ENCODE data around the gene SCYL1.

Gene SCYL1

DNA sequence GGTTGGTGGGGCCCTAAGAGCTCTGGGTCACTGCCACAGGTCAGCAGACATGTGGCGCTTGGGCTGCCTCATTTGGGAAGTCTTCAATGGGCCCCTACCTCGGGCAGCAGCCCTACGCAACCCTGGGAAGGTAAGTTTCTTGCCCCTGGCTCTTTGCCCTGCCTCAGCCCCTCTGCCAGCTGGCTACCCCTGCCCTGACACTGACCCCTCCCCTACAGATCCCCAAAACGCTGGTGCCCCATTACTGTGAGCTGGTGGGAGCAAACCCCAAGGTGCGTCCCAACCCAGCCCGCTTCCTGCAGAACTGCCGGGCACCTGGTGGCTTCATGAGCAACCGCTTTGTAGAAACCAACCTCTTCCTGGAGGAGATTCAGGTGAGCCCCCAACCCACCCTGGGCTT, 1.9 kb downstream of the SCYL1 start:
- ChIA-PET POLR2A (no interaction called here), CTCF (interaction anchor here (1.1 to 8.5 kb wide), 2 partner anchors 15 to 265 kb away, joined by 3 to 77 read pairs; partner anchors contain the start of gene POLA2)
- TF ChIP-seq, protein P1, sequence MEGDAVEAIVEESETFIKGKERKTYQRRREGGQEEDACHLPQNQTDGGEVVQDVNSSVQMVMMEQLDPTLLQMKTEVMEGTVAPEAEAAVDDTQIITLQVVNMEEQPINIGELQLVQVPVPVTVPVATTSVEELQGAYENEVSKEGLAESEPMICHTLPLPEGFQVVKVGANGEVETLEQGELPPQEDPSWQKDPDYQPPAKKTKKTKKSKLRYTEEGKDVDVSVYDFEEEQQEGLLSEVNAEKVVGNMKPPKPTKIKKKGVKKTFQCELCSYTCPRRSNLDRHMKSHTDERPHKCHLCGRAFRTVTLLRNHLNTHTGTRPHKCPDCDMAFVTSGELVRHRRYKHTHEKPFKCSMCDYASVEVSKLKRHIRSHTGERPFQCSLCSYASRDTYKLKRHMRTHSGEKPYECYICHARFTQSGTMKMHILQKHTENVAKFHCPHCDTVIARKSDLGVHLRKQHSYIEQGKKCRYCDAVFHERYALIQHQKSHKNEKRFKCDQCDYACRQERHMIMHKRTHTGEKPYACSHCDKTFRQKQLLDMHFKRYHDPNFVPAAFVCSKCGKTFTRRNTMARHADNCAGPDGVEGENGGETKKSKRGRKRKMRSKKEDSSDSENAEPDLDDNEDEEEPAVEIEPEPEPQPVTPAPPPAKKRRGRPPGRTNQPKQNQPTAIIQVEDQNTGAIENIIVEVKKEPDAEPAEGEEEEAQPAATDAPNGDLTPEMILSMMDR (IDR thresholded peaks at IDR 0.05; ENCODE audit: control extremely low read depth, extremely low read depth, low read depth, missing control alignments): no peak
- DNase-seq (ENCODE audit: extremely low spot score): no peak

DNA sequence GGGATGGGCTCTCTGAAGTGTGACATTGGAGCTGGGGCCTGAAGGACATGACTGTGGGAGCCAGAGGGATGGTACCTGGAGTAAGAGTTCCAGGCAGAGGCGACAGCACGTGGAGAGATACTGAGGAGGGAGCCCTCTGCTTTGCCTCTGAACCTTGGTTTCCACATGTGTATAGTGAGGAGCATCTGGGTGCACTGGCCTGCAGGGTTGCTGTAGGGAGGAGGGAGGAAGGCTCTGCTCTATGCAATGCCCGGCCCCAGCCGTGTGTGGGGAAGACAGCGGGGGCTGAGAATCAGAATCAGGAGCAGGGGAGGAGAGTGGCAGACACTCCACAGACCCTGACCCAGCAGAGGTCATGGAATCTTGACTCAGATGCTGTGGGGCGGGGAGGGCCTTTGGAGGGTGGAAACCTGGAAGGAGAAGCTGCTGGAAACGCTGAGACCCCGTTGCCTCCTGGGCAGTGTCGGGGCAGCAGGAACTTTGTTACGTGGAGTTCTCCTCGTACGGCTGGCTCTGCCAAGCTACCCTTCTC, 4.0 kb downstream of the SCYL1 start:
- POLR2A ChIA-PET: interaction anchor here (0.9 kb wide), 1 partner anchor 18 kb away, joined by 3 read pairs; no protein-coding TSS in a partner anchor
- no peak for DNase-seq (ENCODE audit: extremely low spot score)
- CTCF ChIA-PET: interaction anchor here (8.5 kb wide), 1 partner anchor 13 kb away, joined by 77 read pairs; no protein-coding TSS in a partner anchor
- TF ChIP-seq, protein P1 (IDR thresholded peaks at IDR 0.05; ENCODE audit: control extremely low read depth, extremely low read depth, low read depth, missing control alignments): no peak

DNA sequence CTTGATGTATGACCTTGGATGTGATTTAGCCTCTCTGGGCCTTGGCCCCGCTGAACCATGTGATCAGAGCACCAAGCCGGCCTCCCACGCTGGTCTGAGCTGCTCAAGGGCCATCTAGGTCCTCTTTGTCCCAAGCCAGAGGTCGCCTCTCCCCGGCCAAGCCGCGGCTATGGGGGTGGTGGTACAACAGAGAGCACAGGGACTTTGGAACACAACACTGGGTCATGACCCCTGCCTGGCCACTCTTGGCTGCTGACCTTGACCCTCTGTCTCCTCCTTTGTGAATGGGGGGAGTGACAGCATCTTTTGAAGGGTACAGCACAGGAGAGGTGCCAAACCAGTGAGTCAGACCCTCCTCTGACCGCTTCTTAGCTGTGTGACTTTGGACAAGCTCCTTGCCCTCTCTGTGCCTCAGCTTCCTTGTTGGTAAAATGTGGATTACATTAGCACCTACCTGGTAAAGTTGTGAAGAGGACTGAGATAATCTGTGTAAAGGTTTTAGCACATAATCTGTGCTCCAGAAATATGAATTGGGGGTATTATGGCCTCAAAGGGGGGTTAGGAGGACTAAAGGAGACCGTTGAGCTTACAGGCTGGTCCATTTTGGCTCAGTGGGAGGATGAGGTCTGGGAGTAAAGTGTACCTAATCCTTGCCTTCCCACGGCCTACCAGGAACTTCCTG, 4.7 kb downstream of the SCYL1 start:
- ChIA-PET POLR2A (interaction anchor here (0.9 to 1.0 kb wide), 2 partner anchors 17 to 19 kb away, joined by 3 to 7 read pairs; no protein-coding TSS in a partner anchor), CTCF (interaction anchor here (1.7 to 8.5 kb wide), 2 partner anchors 12 to 59 kb away, joined by 5 to 77 read pairs; no protein-coding TSS in a partner anchor)
- no peak for DNase-seq (ENCODE audit: extremely low spot score)
- TF ChIP-seq, protein P1 (IDR thresholded peaks at IDR 0.05; ENCODE audit: control extremely low read depth, extremely low read depth, low read depth, missing control alignments): no peak

DNA sequence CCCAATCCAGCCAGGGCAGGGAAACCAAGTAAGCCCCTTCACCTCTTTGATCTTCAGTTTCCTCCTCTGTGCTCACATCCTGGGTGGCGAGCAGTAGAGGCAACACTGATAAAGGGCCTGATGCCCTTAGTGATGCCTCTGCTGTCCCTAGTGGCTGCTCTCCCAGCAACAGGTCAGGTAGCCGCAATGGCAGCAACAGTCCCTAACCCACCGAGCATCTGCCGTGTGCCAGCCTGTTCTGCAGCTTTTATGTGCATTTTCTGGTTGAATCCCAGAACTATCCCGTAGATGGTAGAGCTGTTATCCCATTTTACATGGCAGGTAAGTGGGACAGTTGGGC, 5.2 kb downstream of the SCYL1 start:
- CTCF ChIA-PET: interaction anchor here (1.7 to 8.5 kb wide), 2 partner anchors 11 to 58 kb away, joined by 5 to 77 read pairs; no protein-coding TSS in a partner anchor
- TF ChIP-seq, protein P1 (IDR thresholded peaks at IDR 0.05; ENCODE audit: control extremely low read depth, extremely low read depth, low read depth, missing control alignments): peak; percentile 28
- POLR2A ChIA-PET: interaction anchor here (1.0 kb wide), 1 partner anchor 20 kb away, joined by 7 read pairs; no protein-coding TSS in a partner anchor
- DNase-seq (ENCODE audit: extremely low spot score): no peak

DNA sequence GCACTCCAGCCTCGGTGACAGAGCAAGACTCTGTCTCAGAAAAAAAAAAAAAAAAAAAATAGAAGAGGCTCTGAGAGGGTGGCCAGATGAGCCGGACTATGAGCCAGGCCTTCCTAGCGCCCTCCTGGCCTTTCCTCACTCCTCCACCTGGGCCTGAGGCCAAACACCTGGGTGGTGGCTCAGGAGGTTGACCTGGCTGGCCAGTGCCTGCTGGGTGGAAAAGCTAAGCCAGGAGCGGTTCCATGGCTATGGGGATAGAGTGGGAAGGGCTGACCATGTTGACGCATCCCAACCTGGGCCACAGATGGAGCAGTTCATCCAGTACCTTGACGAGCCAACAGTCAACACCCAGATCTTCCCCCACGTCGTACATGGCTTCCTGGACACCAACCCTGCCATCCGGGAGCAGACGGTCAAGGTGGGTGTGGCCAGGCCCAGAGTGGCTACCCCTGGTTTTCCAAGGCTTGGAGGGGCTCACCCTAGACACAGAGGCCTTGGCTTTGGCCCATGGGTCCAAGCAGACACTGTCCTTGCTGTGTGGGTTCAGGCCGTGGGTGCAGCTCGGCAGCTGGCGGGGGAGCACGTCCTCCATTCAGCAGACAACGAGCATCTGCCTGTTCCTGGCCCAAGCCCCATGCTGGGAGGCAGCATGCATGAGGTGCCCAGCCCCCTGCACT, 7.6 kb downstream of the SCYL1 start:
- ChIA-PET CTCF (interaction anchor here (1.7 kb wide), 1 partner anchor 9 kb away, joined by 5 read pairs; no protein-coding TSS in a partner anchor), POLR2A (interaction anchor here (0.6 to 0.7 kb wide), 2 partner anchors 8 to 12 kb away, joined by 6 to 7 read pairs; no protein-coding TSS in a partner anchor)
- TF ChIP-seq, protein P1 (IDR thresholded peaks at IDR 0.05; ENCODE audit: control extremely low read depth, extremely low read depth, low read depth, missing control alignments): no peak
- no peak for DNase-seq (ENCODE audit: extremely low spot score)

DNA sequence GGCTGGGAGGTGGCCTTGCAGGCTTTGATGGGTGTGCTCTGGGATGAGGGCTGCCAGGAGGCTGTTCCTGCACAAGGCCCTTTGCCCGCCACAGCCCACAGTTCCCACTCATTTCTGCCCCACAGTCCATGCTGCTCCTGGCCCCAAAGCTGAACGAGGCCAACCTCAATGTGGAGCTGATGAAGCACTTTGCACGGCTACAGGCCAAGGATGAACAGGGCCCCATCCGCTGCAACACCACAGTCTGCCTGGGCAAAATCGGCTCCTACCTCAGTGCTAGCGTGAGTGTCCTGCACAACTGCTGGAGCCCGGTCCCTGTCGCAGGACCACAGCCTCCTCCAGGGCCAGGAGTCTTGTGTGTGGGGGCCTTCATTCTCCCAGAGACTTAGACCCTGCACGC, 10.2 kb downstream of the SCYL1 start:
- ChIA-PET POLR2A (no interaction called here), CTCF (no interaction called here)
- TF ChIP-seq, protein P1 (IDR thresholded peaks at IDR 0.05; ENCODE audit: control extremely low read depth, extremely low read depth, low read depth, missing control alignments): no peak
- DNase-seq (ENCODE audit: extremely low spot score): no peak

All from GM10248 (cell line).